Stimulated activated CD4-positive, alpha-beta T cell treated with anti-CD3 and anti-CD28 coated beads, TNF-alpha, amount 100 ng/mL, for 4 hours (primary cell): Measurements from ENCODE around the gene TAAR9.

ENCODE experiments used
- DNase-seq, 3 experiments: peaks; one replicate each; pipeline ENCODE4 v3.0.0-alpha.2; 2020; ENCODE audit warnings: low read depth in 3 of 3

Gene TAAR9

GRCh38 chr6:132537977-132538376, at the start of gene TAAR9:
Gene TAAR9 (plus strand): TSS chr6:132538277. CDS start chr6:132538290, 13 bp downstream.
- no peak for DNase-seq

GRCh38 chr6:132489376-132489775, 48.7 kb upstream of the TAAR9 start:
- DNase-seq = no peak

- no peak for DNase-seq
These were observed 48.1 kb upstream of the TAAR9 start for GRCh38 chr6:132490024-132490423.

- DNase-seq = no peak
These were observed 47.4 kb upstream of the TAAR9 start for GRCh38 chr6:132490478-132491204.

GRCh38 chr6:132491303-132491702, 46.8 kb upstream of the TAAR9 start:
- DNase-seq = no peak

GRCh38 chr6:132491881-132492280, 46.2 kb upstream of the TAAR9 start:
- no peak for DNase-seq

- DNase-seq = no peak
These were observed 43.1 kb upstream of the TAAR9 start for GRCh38 chr6:132494954-132495353.

GRCh38 chr6:132495604-132496079, 42.4 kb upstream of the TAAR9 start:
- DNase-seq = no peak

- DNase-seq = no peak
These were observed 41.4 kb upstream of the TAAR9 start for GRCh38 chr6:132496519-132497180.

GRCh38 chr6:132498638-132499037, 39.4 kb upstream of the TAAR9 start:
- DNase-seq = no peak

- no peak for DNase-seq
These were observed 38.3 kb upstream of the TAAR9 start for GRCh38 chr6:132499757-132500156.

- no peak for DNase-seq
These were observed 33.3 kb upstream of the TAAR9 start for GRCh38 chr6:132504757-132505156.

- DNase-seq = no peak
These were observed 32.9 kb upstream of the TAAR9 start for GRCh38 chr6:132505158-132505557.

- no peak for DNase-seq
These were observed 31.6 kb upstream of the TAAR9 start for GRCh38 chr6:132506461-132506860.

- no peak for DNase-seq
These were observed 30.9 kb upstream of the TAAR9 start for GRCh38 chr6:132506869-132507808.

- DNase-seq = no peak
These were observed 26.8 kb upstream of the TAAR9 start for GRCh38 chr6:132511210-132511830.

- DNase-seq = no peak
These were observed 26.3 kb upstream of the TAAR9 start for GRCh38 chr6:132511831-132512220.

GRCh38 chr6:132512342-132512637, 25.8 kb upstream of the TAAR9 start:
- DNase-seq = no peak

- peak; percentile 72 to 79 (median 75) for DNase-seq
These were observed 25.1 kb upstream of the TAAR9 start, which contains the start of gene STX7 for GRCh38 chr6:132512638-132513632. Gene STX7 (minus strand): TSS chr6:132513116. CDS start chr6:132503530, 9,586 bp downstream.

GRCh38 chr6:132513831-132514545, 24.1 kb upstream of the TAAR9 start:
- no peak for DNase-seq
